GM21367 (cell line): ENCODE measurements around the gene TBRG4.

Source experiments
- ATAC-seq: cut with Tn5 transposase; IDR thresholded peaks from one replicate; pipeline ENCODE4 v1.9.1; 2021; ENCODE audit not compliant: unreplicated experiment

TBRG4 gene

DNA sequence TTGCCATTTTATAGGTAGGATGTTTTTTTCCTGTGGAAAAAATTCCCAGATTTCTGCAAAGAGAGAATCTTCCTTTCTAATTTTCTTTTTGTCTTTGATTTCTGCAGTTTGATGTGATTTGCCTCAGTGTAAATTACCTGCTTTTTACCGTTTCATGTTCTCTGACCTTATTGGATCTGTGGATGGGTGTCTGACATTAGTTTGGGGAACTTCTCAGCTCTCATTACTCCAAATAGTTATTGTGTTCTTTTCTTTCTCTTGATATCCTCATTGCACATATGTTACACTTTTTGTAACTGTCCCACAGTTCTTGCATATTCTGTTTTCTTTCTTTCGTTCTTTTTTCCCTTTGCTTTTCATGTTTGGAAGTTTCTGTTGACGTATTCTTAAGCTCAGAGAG lies 51.2 kb downstream of the TBRG4 start:
- ATAC-seq, result no peak

DNA sequence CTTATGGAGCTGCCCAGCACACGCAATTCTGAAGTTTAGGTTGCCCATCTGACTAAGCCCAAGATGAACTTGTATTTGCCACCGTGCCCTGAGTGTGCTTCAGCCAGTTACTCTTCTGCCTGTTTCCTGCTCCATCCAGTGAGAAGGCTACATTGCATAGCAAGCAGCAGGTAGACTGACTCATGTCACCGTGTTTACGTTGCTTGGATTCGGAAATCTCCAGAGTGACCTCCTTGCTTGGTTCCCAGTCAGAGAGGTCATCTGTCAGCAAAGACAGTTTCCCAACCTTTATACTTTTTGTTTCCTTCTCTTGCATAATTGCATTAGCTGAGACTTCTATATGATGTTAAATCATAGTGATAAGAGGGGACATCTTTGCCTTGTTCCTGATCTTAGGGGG lies 53.6 kb downstream of the TBRG4 start:
- ATAC-seq, result no peak

DNA sequence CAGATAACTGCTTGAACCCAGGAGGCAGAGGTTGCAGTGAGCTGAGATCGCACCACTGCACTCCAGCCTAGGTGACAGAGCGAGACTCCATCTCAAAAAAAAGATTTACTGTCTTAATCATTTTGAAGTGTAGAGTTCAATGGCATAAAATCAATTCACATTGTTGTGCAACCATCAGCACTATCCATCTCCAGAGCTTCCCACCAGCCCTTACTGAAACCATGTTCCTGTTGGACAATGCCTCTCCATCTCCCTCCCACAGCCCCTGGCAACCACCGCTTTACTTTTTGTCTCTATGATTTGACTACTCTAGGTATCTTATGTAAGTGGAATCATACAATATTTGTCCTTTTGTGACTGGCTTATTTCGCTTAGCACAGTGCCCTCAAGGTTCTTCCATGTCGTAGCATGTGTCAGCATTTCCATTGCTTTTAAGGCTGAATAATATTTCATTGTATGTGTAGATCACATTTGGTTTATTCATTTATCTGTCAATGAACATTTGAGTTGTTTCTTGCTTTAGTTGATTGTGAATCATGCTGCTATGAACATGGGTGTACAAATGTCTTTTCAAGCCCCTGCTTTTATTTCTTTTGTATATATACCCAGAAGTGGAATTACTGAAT lies 55.8 kb downstream of the TBRG4 start:
- no peak for ATAC-seq

DNA sequence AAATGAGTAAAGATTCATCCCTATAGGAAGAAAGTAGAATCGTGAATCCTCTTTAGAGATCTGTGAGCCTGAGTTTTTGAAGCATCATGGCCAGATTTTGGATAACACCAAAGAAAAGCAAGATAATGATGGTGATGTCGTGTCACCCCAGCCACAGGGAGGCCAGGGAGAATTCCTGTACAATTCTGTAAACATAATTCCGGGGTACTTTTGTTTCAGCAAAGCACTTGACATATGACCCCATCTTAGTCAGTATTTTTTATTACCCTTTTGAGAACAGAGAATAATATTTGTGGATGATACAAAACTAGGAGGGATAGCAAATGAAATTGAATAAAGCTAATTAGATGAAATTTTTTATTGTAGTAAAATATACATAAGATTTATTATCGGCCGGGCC lies 56.5 kb downstream of the TBRG4 start:
- ATAC-seq, result no peak

DNA sequence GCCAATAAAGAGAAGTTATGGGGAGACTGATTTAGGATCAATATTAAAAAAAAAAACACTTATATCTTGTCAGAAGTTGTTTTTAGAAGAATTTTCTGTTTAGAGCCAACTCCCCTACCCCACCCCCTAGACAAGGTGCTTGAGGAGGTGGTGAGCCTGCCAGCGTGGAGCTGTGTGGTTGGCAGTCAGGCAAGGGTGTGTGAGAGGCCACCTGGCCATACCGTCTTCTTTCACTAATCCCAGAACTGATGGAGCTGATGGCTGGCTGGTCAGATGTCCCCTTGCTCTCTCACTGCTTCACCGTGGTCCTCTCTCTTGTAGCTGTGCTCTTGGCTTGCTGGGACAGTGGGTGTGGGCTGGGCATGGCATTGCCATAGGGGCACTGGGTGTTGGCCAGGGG lies 57.1 kb downstream of the TBRG4 start:
- ATAC-seq, result no peak

DNA sequence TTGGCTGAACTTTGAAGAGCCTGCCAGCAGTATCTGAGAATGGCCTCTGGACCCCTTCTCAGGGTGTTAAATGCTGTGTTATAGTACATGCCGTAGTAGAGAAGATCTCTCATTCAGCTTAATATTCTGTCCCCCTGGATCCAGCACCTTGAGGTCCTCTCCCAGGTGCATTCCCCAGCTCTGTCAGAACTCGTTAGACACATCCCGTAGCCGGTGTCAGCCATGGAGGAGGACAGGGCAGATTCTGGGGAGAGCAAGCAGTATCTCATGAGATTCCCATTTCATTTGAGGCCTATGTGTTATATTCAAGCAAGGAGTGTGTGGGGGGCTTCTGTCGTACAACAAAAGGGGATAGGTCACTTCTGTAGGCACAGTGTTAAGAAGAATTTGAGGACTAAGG lies 57.6 kb downstream of the TBRG4 start:
- ATAC-seq, result no peak

DNA sequence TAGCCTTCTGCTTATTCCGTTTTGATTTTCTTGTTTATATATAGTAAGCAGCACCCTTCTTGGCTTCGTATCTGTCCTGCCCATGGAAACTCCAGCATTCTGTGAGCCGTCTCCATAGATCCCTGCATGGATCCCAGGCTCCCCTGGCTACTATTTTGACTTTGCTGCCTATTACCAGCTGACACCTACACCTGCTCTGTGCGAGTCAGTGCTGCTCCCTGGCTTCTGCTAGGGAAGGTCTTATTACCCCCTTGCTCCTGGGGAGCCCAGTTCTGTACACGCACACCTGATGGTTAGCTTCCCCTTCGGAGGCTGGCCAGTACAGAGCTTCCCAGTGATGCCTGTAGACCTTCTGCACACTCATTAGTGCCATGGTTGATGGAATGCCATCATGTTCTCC lies 58.1 kb downstream of the TBRG4 start:
- ATAC-seq, result no peak

DNA sequence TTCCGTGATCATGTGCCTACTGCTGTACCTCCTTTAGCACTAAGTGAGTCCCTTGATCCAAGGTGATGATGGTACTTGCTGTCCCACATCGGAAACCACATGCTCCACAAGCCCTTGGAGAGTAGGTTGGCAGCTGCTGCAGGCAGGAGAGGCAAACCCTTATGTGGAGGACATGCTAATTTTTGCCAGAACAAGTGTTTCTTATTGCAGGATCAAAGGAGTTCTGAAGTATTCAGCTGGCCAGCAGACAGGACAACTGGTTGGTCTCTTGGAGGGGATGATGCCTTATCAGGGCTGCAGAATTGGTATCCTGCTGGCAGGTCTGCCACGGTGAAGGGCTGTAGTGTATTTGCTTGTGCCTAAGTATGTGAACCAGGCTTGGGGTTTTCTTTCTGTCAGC lies 59.5 kb downstream of the TBRG4 start:
- ATAC-seq, result no peak

DNA sequence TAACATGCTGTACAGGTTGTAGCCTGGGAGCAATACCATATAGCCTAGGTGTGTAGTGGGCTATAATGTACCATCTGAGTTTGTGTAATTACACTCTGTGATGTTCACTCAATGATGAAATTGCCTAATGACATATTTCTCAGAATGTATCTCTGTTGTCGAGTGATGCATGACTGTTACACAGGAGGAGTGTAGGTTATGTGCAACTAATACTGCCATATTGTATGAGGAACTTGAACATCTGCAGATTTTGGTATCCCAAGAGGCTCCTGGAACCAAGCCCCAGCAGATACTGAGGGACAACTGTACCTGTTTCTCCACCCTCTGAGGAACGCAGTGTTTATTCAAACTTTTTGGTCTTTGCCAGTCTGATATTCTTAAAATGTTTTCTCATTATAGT lies 61.3 kb downstream of the TBRG4 start:
- ATAC-seq, result no peak
